Stimulated activated CD4-positive, alpha-beta T cell treated with anti-CD3 and anti-CD28 coated beads, TNF-alpha, amount 100 ng/mL, for 48 hours (primary cell): ENCODE measurements around the gene ZMYND8.

Experiments
- DNase-seq, 3 donors: peaks; one replicate each; pipeline ENCODE4 v3.0.0-alpha.2; 2020; ENCODE audit warnings: low read depth in 3 of 3

The ZMYND8 gene

GRCh38 chr20:47174456-47175243 lies 181.8 kb downstream of the ZMYND8 start:
- no peak for DNase-seq

- no peak for DNase-seq
These were observed 182.8 kb downstream of the ZMYND8 start for GRCh38 chr20:47173596-47174216.

- DNase-seq: no peak
These were observed 183.9 kb downstream of the ZMYND8 start for GRCh38 chr20:47172579-47172978.

- DNase-seq: no peak
These were observed 188.7 kb downstream of the ZMYND8 start for GRCh38 chr20:47167846-47168245.

- DNase-seq: no peak
These were observed 191.1 kb downstream of the ZMYND8 start for GRCh38 chr20:47165376-47165865.

GRCh38 chr20:47164140-47164539 lies 192.4 kb downstream of the ZMYND8 start:
- DNase-seq: no peak

GRCh38 chr20:47161411-47161810 lies 195.1 kb downstream of the ZMYND8 start:
- no peak for DNase-seq

GRCh38 chr20:47160992-47161391 lies 195.5 kb downstream of the ZMYND8 start:
- no peak for DNase-seq

- no peak for DNase-seq
These were observed 196.3 kb downstream of the ZMYND8 start for GRCh38 chr20:47160240-47160639.
